Right ventricle myocardium superior (tissue), 1 donor: ENCODE measurements around the gene BABAM2. TPM values are rescaled to one million over a fixed set of nuclear protein-coding genes. Genes with fewer than 3 reads are reported as not detected.
A peak's percentile ranks its signal among the peaks of the same experiment; 100 is the strongest.
"Not testable (repeated sequence)": the region's sequence is repeated elsewhere in the genome, so short reads cannot be mapped to it uniquely, and the experiment has no call there.

Experiments used
- ATAC-seq: fragments of 200-7000 bp; cut with Tn5 transposase; one replicate; pipeline ENCODE4 v1.9.1; 2020; ENCODE audit warnings: mild to moderate bottlenecking; ENCODE audit not compliant: poor library complexity
- DNase-seq: peaks from one replicate; pipeline ENCODE4 v3.0.0-alpha.2; 2020
- intact Hi-C: fragments of 100-400 bp; cut with DNase I; formaldehyde crosslinking; loops from one replicate; pipeline ENCODE4 v1.11.2; 2022
- long read RNA-seq: library from polyadenylated mRNA; unstranded; transcript quantifications from one replicate; pipeline ENCODE4 v2.0.0, GENCODE V29; 2021
- total RNA-seq: library from RNA; stranded (reverse); fragmentation: NEBNext Ultra II Directional; extraction: Animal tissue kit (Norgen Biotek cat#: 25700); gene quantifications from one replicate; pipeline ENCODE4 v1.2.1, GENCODE V29; 2021
- donor health status: DM: no; HTN: yes; CAD: no; lungs with severe emphysema.

Gene BABAM2
- total RNA-seq, result 51.3 TPM
- long read RNA-seq, transcript BABAM2-204 (12 exons, 1,657 nt), result major isoform, 44 of 80 reads
- long read RNA-seq, transcript BABAM2-203 (13 exons, 1,686 nt), result minor isoform, 10 of 80 reads
- long read RNA-seq, transcript BABAM2-202 (13 exons, 1,852 nt), result minor isoform, 7 of 80 reads
- long read RNA-seq, partial matches to known transcripts, result 1 of 80 reads
- long read RNA-seq, other reads (novel, unspliced or antisense), result 15 of 80 reads

DNA sequence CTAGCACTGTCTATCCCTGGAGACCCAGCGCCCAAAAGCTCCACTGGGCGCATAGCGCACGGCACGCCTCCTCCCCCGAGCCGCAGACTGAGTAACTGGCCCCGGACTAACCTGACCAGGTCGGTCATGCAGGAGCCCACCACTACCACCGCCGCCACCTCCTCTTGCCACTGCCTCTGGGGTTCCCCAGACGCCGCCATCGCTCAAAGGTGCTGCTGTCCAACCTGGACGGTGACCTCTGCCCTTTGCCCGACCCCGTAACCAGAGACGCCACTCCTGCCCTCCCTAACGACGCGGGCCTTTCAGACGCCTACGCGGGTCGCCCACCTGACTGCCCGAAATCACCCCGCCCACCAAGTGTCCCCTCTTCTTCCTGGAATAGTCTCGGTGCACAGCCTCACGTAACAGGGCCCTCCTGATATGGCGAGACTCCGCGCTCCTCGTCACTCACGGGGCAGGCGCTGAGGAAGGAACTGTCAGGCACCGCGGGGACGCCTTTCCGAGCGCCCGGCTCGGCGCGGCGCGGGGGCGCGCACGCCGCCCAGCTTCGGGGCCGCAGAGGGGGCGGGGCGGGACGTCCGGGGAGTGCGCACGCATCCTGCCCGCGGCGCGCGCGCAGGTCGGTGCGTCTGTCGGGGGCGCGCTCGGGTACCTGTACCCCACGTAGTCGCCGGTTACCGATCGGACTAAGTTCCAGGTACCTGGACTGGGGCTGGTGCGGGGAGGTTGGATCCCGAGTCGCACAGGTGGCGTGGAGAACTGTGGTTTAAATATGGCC lies at the start of gene BABAM2, which contains the start of gene RBKS:
Gene BABAM2 (plus strand): TSS at position 584 of the 778 bp plus-strand sequence. CDS start 3,828 bp downstream, outside the sequence.
Gene RBKS (minus strand): TSS at position 242 of the 778 bp plus-strand sequence. CDS start 42 bp downstream, at position 200.
- DNase-seq (peak; percentile 93), ATAC-seq (peak; percentile 99)
- intact Hi-C loops, result no loop called here

DNA sequence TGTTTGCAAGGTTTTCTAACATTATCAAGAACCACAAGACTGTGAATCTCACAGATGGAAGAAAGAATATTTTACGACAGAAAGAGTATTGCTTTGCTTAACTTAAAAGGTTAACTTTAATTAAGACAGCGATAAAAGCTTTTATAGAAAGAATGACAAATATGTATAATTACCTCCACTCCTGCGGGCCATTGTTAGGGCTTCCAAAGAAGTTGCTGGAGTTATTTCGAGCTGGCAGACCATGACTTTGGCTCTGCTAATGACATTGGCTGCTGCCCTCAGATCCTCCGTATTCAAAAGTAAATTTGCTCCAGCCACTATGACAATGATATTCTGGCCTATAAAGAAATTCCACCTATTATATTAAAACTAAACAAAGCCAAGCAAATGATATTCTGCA lies 47.6 kb upstream of the BABAM2 start:
- intact Hi-C loops, result no loop called here
- DNase-seq (no peak), ATAC-seq (peak; percentile 84)

DNA sequence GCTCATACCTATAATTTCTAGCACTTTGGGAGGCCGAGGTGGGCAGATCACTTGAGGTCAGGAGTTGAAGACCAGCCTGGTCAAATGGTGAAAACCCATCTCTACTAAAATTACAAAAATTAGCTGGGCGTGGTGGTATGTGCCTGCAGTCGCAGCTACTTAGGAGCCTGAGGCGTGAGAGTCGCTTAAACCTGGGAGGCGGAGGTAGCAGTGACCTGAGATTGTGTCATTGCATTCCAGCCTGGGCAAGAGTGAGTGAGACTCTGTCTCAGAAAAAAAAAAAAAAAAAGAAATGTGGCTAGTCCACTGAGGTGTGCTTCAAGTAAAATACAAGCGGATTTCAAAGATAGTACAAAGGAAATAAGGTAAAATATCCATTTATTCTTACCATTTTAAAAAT lies 46.5 kb upstream of the BABAM2 start:
- ATAC-seq, result no peak
- DNase-seq, result no peak

DNA sequence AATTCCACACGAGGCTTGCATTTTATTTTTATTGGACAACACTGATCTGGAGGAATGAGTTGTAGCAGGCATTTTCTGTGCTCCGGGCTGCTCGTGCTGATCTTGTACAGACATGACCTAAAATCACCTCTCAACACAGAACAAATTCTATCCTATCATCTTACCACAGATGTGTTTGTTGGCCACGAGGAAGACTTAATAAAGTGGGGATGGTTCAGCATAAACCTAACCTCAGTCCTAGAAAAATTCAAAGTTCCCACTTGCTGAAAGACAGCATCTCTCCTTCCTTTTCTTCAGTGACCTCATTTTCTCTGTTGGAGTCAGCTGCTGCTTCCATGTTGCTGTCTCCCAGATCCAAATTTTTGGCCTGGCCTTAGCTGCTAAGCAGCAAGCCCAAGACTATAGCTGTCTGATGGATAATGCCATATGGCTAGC lies 45.7 kb upstream of the BABAM2 start:
- DNase-seq, result no peak
- peak; percentile 27 for ATAC-seq
- intact Hi-C loops, result no loop called here

More for the DNA sequence above, 46.5 kb upstream of the BABAM2 start:
- intact Hi-C loops, result no loop called here

- intact Hi-C loops, result no loop called here
- no peak for ATAC-seq
- no peak for DNase-seq
Observed at GRCh38 chr2:27847333-27847732, 43.2 kb upstream of the BABAM2 start.

DNA sequence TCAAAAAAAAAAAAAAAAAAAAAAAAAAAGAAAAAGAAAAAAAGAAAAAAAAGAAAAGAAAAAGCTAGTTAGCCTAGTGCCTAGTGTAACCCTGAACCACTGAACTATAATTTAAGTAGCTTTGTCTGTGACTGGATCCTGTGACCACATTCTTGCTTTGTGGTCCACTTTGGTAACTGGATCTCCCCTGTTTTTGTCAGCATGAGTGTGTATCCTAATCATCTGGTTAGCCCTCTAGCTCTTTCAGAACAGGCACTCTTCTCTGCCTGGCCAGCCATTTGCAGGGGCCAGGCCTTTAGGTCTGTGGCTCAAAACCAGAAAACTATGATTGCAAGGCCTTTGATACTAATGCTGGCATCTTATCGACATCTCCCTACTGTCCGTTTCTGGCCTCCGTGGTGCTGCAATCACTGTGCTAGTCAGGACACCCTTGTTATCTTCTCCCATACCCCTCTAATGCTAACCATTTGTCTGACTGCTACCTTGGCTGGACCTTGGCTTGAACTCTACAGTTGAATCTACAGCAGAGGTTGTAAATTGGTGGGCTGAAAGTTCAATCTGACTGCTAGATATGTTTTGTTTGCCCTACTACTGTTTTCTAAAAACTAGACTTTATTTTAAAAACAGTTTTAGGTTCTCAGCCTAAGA lies 40.8 kb upstream of the BABAM2 start:
- DNase-seq, result no peak
- ATAC-seq, result no peak
- intact Hi-C loops, result no loop called here

GRCh38 chr2:27852691-27853090 lies 37.8 kb upstream of the BABAM2 start:
- no peak for ATAC-seq
- intact Hi-C loops, result no loop called here

GRCh38 chr2:27854229-27854862 lies 36.2 kb upstream of the BABAM2 start:
- DNase-seq (no peak), ATAC-seq (no peak)
- intact Hi-C loops, result no loop called here

More at GRCh38 chr2:27852691-27853090, 37.8 kb upstream of the BABAM2 start:
- DNase-seq, result no peak

GRCh38 chr2:27855476-27855875 lies 35.1 kb upstream of the BABAM2 start:
- ATAC-seq (no peak), DNase-seq (no peak)
- intact Hi-C loops, result no loop called here

DNA sequence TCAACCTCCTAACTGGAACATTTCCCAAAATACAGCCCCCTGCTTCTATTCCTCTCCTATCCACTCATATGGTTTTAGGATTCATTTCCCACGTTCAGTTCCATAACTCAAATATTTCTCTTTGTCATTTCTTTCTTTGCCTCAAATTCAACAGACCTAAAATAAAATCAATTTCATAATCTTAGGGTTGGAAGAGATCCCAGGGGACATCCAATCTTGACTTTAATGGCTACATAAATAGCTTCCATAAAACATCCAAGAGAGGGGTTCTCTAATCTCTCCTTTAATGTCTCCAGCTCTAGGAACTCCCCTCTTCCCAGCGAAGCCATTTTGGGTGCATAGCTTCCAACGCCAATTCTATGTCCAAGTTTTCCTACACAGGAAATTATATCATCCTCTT lies 34.1 kb upstream of the BABAM2 start:
- no peak for ATAC-seq
- intact Hi-C loops, result no loop called here

DNA sequence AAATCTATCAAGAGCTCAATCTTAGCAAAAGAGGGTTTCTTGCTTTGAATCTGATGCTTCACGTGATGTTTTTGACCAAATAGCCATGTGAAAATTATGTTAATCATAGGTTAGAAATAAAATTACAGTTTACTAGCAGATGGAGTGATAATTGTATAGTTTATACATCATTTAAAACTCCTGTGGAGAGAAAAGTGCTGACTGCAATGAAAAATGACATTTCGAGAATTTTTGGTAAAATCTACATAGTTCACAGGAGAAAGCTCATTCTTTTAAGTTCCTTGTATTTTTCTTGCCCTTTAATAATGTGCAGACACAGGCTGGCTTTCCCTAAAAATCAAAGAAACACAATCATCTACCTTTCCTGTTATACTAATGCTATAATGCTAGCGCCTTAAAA lies 33.6 kb upstream of the BABAM2 start:
- no peak for ATAC-seq
- no peak for DNase-seq
- intact Hi-C loops, result no loop called here

More for the DNA sequence above, 34.1 kb upstream of the BABAM2 start:
- no peak for DNase-seq

- no peak for ATAC-seq
- DNase-seq, result no peak
- intact Hi-C loops, result no loop called here
Observed at GRCh38 chr2:27857417-27858172, 32.9 kb upstream of the BABAM2 start.

- ATAC-seq (no peak), DNase-seq (no peak)
- intact Hi-C loops, result no loop called here
Observed at GRCh38 chr2:27860111-27860510, 30.4 kb upstream of the BABAM2 start.

DNA sequence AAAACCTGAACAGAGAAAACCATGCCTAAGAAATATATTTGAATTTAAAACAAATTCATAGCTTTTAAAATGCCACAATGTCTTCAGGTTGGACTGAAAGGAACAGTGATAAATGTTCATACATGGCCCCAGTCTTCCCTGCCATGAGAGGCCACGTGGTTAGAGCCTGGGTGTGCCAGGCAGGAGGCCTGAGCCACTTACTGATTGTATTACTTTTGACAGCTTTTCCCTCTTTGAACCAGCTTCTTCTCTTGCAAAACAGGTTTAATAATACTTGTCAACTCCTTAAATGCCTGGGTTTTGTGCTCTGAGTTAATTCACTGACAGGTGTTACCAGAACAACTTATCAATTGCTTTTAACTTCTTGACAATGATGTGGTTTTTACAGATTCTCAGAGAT lies 27.4 kb upstream of the BABAM2 start:
- intact Hi-C loops, result no loop called here
- ATAC-seq, result no peak
- DNase-seq, result no peak

DNA sequence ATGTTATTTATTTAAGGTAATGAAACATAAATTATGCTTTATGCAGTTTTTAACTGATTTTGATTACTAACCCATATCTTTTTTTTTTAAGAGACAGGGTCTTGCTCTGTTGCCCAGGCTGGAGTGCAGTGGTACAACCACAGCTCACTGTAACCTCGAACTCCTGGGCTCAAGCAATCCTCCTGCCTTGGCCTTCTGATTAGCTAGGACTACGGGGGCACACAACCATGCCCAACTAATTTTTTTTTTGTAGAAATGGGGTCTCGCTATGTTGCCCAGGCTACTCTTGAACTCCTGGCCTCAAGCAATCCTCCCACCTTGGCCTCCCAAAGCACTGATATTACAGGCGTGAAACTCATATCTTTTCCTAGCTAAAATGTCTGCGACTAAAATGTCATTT lies 26.6 kb upstream of the BABAM2 start:
- intact Hi-C loops, DNase-seq, ATAC-seq: not testable (repeated sequence)

GRCh38 chr2:27866237-27866636 lies 24.3 kb upstream of the BABAM2 start:
- DNase-seq (no peak), ATAC-seq (no peak)
- intact Hi-C loops, result no loop called here

DNA sequence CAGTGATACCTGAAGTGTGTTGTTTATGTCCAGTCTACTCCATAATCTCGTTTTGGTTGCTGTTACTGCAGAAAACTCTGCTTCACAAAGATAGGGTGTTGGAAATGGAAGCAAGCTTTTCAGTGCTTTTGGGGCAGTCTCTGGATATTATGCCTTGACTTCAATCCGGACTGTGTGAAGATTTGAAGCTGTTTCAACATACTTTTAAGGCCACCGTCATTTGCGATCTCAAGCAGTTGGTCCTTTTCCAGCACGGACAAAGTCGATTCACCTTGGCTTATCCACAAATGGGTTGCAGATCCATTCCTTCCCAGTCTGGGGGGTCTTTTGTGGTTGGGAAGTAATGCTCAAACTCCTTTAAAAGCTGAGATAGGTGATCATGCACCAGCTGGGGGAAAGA lies 20.8 kb upstream of the BABAM2 start:
- no peak for DNase-seq
- ATAC-seq, result no peak
- intact Hi-C loops, result no loop called here

- intact Hi-C loops, result no loop called here
- ATAC-seq, result no peak
Observed at GRCh38 chr2:27870724-27871123, 19.8 kb upstream of the BABAM2 start.

More at GRCh38 chr2:27870724-27871123, 19.8 kb upstream of the BABAM2 start:
- DNase-seq, result no peak
